HG03558 (cell line): Measurements from ENCODE around the gene SEMA3C.

ENCODE experiments used
- ATAC-seq: cut with Tn5 transposase; IDR thresholded peaks from one replicate; pipeline ENCODE4 v1.9.1; 2021; ENCODE audit warnings: moderate number of reproducible peaks; ENCODE audit not compliant: unreplicated experiment; ENCODE audit errors: extremely low read depth

SEMA3C gene

GRCh38 chr7:80830584-80831285 is 88.1 kb downstream of the SEMA3C start:
- ATAC-seq: no peak

- ATAC-seq: no peak
Measured at GRCh38 chr7:80830010-80830409, 88.8 kb downstream of the SEMA3C start.

- no peak for ATAC-seq
Measured at GRCh38 chr7:80829527-80829926, 89.3 kb downstream of the SEMA3C start.

GRCh38 chr7:80827239-80827633 is 91.6 kb downstream of the SEMA3C start:
- ATAC-seq: no peak

- ATAC-seq: no peak
Measured at GRCh38 chr7:80826520-80827238, 92.2 kb downstream of the SEMA3C start.

- no peak for ATAC-seq
Measured at GRCh38 chr7:80825499-80825898, 93.4 kb downstream of the SEMA3C start.

GRCh38 chr7:80824253-80824652 is 94.6 kb downstream of the SEMA3C start:
- ATAC-seq: no peak

GRCh38 chr7:80823057-80823456 is 95.8 kb downstream of the SEMA3C start:
- no peak for ATAC-seq

GRCh38 chr7:80821771-80822319 is 97.0 kb downstream of the SEMA3C start:
- no peak for ATAC-seq

- ATAC-seq: no peak
Measured at GRCh38 chr7:80819503-80819902, 99.3 kb downstream of the SEMA3C start.

- no peak for ATAC-seq
Measured at GRCh38 chr7:80818181-80818580, 100.7 kb downstream of the SEMA3C start.

GRCh38 chr7:80816806-80817205 is 102.0 kb downstream of the SEMA3C start:
- ATAC-seq: no peak

- no peak for ATAC-seq
Measured at GRCh38 chr7:80815733-80816132, 103.1 kb downstream of the SEMA3C start.

GRCh38 chr7:80809545-80809944 is 109.3 kb downstream of the SEMA3C start:
- ATAC-seq: no peak

- no peak for ATAC-seq
Measured at GRCh38 chr7:80807166-80807900, 111.5 kb downstream of the SEMA3C start.

- no peak for ATAC-seq
Measured at GRCh38 chr7:80806663-80807062, 112.2 kb downstream of the SEMA3C start.

- ATAC-seq: no peak
Measured at GRCh38 chr7:80804589-80804988, 114.3 kb downstream of the SEMA3C start.

- no peak for ATAC-seq
Measured at GRCh38 chr7:80802527-80802926, 116.3 kb downstream of the SEMA3C start.

- ATAC-seq: no peak
Measured at GRCh38 chr7:80794631-80795573, 123.9 kb downstream of the SEMA3C start.

GRCh38 chr7:80791509-80791929 is 127.3 kb downstream of the SEMA3C start:
- ATAC-seq: no peak
